HG03565 (cell line): ENCODE measurements around the gene HBE1.
"Not testable (repeated sequence)": the region's sequence is repeated elsewhere in the genome, so short reads cannot be mapped to it uniquely, and the experiment has no call there.

Experiments
- ATAC-seq: cut with Tn5 transposase; IDR thresholded peaks from one replicate; pipeline ENCODE4 v1.9.1; 2021; ENCODE audit warnings: mild to moderate bottlenecking, moderate library complexity; ENCODE audit not compliant: unreplicated experiment

Gene HBE1

DNA sequence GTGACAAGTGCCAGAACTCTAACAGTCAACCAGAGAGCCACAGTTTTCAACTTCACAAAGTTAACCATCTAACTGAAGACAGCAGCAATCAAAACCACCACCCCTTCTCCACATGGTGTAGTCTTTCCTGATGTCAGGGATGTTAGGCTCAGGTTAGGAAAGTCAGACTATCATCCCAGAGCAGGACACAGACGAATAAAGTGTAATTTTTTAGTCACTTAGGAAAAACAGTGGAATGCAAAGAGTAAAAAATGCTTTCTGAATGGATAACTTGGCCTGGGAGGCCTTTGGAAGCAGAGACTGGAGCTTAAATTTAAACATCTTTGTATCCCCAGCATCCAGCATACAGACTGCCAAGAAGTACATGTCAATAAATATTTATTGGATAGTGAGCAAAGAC is 16.6 kb upstream of the HBE1 start:
- ATAC-seq = no peak

DNA sequence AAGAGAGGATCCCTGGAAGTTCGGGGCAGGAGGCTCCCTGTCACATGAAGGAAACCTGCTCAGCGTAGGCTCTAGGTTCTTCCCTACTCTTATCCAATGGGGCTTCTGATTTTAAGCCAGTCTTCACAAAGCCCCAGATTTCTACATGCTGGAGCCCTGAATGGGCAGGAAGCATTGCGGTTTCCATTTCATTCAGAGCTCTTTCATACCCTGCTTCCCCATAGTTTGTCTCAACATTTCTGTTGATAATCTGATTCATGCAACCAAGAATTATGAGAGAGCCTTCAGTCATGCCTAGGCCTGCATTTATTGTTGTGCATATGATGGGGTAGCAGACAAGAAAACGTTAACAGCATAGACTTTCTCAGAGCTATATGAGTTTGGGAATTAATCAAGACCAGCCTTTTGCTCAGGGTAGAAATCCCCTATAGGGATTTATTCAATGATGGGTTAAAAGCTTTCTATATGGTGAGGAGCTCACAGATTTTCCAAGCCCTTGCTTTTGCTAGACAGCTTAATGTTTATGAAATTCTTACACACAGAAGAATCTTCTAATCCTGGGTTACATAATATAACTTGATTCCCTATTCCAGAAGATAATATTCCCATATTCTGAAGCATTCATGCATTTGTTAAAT is 16.1 kb upstream of the HBE1 start:
- no peak for ATAC-seq

DNA sequence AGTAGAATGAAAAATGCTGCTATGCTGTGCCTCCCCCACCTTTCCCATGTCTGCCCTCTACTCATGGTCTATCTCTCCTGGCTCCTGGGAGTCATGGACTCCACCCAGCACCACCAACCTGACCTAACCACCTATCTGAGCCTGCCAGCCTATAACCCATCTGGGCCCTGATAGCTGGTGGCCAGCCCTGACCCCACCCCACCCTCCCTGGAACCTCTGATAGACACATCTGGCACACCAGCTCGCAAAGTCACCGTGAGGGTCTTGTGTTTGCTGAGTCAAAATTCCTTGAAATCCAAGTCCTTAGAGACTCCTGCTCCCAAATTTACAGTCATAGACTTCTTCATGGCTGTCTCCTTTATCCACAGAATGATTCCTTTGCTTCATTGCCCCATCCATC is 14.9 kb upstream of the HBE1 start:
- ATAC-seq = no peak

DNA sequence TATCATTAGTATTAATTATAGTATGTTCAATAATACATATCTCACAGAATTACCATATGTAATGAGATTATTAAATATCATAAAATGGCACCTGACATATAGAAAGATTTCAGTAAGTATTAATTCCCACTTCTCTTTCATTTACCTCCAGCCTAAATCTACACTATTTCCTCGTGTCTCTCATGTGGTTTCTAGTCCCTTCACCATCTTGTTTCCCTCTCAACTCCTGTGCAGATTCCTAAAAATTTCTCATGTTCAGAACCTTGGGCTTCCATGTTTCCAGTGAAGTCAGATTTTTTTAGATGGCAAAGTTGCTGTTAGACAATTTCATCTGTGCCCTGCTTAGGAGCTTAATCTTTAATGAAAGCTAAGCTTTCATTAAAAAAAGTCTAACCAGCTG is 14.1 kb upstream of the HBE1 start:
- no peak for ATAC-seq

DNA sequence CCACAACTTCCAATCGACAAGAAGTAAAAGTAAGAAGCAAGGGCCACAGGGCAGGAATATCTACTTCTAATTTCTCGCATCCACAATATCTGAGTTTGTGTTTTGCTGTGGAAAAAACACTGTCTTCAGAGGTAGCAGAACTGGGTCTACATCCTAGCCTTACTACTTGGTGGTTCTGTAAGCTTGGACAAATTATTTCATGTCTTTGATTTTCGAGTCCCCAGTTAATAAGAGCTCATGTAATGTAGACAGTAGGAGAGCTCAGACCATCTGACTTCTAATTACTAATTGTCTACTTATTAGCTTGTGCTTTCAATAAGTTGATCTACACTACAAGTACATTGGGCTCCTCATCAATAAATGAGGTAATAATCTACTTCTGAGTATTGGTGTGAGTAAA is 13.3 kb upstream of the HBE1 start:
- no peak for ATAC-seq

DNA sequence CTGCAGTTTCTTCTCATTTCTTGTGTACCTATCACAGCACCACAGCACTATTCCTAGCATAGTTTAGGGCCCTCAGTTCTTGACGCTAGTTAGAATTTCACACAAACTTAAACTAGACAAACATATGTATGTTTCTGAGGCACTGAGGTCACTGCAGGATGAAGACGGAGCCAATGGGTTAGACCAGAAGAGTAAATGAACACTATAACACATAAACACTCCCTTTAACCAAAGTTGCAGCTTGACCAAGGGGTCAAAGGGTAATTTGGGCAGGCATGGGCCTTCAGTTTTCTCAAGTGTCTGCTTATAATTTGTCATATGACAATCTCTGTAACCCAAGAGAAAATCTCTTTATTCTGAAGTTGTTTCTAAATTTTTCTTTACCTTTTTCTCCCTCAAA is 12.9 kb upstream of the HBE1 start:
- ATAC-seq = no peak

DNA sequence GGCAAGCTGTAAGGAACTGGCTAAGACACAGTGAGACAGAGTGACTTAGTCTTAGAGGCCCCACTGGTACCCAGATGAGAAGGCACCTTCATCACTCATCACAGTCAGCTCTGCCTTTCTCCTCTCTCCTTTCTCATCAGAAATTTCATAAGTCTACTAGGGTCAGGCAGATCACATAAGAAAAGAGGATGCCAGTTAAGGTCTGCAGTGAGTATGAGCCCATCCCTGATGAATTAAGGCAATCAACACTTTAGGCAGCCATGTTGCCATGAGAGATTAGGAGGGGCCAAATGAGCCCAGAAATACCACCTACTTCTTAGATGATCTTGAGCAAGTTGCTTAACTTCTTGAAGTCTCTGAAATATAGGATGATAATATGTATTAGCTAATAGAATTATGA is 11.9 kb upstream of the HBE1 start:
- ATAC-seq = no peak

DNA sequence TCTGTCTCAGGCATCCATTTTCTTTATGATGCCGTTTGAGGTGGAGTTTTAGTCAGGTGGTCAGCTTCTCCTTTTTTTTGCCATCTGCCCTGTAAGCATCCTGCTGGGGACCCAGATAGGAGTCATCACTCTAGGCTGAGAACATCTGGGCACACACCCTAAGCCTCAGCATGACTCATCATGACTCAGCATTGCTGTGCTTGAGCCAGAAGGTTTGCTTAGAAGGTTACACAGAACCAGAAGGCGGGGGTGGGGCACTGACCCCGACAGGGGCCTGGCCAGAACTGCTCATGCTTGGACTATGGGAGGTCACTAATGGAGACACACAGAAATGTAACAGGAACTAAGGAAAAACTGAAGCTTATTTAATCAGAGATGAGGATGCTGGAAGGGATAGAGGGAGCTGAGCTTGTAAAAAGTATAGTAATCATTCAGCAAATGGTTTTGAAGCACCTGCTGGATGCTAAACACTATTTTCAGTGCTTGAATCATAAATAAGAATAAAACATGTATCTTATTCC is 10.9 kb upstream of the HBE1 start:
- peak; percentile 90 for ATAC-seq

DNA sequence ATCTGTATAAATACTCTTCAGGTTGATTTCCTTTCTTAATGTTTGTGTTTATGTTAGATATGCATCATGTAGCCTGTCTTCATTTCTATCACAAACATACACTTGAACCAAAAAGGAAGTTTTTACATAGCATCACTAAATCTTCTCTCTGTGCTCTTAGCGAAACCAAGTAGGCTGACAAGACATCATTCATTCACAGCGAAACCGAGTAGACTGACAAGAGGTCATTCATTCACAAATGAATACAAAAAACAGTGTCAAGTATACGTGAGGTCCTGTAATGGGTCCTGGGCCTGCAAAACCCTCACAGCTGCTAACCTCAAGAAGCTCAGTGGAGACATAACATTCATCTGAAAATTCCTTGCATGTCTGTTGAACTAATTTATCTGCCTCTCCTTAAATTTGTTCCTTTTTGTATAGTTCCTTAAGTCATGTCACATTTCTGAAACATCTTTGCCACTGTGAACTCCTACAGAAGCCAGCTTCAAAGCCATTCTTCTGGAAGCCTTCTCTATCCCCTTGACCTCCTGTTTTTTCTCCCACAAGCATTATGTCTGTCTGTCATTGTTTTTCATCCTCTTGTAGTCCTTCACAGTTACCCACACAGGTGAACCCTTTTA is 9.8 kb upstream of the HBE1 start:
- no peak for ATAC-seq

DNA sequence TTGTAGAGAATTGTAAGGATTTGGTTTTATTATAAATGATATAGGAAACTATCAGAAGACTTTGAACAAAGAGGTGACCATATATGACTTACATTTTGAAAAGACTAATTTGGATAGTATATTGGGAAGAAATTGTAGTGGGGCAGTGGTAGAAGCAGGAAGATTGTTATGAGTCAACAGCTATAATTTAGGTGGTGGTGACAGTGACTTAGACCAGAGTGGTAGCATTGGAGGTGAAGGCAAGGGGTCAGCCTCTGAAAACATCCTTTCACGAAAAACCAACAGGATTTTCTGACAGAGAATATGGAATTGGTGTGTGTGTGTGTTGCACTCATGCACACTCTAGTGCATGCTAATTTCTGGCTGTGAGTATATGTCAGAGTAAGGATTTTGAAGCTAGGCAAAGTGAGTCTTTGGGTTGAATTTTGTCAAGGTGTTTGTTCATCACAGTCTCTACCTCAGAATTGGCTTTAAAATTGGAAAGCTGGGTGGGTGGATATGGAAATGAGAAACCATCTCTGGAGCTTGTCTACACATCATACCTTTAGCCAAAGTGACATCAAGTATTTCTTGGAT is 8.2 kb upstream of the HBE1 start:
- ATAC-seq = peak; percentile 54

DNA sequence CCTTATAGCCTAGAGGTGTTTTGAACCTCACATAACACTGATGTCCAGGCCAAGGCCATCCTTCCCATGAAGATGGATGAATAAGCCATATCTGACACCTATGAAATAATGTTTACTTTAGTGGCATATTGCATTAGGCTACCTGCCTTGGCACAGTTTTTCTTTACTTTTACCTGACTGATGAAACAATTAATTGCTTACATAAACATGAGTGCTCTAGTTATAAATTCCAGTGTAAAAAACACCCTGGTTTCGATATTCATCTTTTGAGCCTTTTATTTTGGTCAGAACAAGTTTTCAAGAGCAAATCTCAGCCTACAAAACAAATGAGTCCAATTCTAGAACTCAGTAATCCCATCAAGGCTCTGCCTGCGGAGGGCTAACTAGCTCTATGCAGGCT is 7.0 kb upstream of the HBE1 start:
- ATAC-seq = no peak

DNA sequence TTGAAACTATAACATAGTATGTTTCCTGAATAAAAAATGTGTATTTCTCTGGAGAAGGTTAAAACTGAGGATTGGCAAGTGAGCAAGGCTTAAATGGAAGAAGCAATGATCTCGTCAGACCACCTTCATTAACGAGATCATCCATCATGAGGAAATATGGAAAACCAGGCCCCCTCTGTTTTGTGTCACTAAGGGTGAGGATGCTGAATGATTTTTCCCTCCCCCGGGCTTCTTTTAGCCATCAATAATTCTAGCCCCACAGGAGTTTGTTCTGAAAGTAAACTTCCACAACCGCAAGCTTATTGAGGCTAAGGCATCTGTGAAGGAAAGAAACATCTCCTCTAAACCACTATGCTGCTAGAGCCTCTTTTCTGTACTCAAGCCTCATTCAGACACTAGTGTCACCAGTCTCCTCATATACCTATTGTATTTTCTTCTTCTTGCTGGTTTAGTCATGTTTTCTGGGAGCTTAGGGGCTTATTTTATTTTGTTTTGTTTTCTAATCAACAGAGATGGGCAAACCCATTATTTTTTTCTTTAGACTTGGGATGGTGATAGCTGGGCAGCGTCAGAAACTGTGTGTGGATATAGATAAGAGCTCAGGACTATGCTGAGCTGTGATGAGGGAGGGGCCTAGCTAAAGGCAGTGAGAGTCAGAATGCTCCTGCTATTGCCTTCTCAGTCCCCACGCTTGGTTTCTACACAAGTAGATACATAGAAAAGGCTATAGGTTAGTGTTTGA is 5.8 kb upstream of the HBE1 start:
- ATAC-seq = no peak

DNA sequence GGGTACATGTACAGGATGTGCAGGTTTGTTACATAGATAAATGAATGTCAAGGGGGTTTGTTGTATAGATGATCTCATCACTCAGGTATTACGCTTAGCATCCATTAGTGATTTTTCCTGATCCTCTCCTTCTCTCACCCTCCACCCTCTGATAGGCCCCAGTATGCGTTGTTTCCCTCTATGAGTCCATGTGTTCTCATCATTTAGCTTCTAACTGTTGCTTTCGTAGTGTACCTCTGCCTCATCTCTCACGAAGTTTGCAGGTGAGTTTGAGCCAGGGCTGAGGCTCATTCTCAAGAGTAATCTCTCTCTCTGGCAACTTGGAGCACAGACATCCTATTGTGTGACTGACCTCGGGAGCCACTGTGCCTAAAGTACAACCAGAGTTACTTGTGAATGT is 4.7 kb upstream of the HBE1 start:
- no peak for ATAC-seq

DNA sequence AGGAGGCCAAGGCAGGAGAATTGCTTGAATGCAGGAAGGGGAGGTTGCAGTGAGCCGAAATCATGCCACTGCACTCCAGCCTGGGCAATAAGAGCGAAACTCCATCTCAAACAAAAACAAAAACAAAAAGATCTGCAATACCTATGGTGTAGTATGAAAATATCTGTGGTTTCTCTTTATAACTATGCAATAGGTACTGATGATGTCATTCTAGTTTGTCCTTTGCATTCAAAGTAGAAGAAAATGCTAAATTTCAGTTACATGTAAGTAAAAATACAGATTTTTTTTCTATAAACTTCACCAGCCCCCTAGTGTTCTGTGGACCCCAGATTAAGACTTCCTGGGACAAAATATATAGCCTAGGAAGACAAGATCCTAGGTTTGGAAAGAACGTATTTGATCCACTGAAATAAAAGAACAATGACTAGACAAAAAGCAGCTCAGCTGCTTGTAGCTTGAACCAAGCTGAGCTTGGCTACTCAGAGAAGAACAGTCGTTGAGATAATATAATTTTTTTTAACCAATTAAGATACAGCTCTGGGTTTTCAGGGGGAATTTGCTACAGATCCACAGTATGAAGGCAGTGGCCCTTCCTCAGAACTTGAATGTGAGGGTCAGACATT is 2.8 kb upstream of the HBE1 start:
- ATAC-seq = no peak

DNA sequence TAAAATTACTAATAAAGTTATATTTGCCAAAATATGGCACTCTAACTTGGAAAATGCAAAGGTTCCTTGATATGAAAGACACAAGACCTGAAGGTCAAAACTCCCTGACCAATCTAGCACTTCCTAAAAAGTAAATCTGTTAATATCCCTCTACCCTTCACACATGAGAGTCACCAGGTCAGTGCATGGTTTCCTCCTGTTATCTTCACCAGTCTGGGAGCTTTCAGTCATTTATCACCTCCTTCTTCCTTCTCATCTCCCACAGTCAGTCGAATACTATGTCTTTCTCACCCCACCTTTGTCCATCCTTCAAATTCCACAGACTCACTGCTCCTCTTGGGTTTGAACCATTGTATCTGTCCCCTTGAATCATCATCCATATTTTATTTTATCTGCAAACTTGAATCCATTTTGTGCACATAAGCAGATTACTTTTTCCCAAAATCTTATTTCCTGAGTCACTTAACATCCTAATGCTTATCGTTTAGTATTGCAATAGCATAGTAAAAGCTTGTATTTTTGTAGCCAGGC is 2.6 kb downstream of the HBE1 start:
- ATAC-seq = no peak

DNA sequence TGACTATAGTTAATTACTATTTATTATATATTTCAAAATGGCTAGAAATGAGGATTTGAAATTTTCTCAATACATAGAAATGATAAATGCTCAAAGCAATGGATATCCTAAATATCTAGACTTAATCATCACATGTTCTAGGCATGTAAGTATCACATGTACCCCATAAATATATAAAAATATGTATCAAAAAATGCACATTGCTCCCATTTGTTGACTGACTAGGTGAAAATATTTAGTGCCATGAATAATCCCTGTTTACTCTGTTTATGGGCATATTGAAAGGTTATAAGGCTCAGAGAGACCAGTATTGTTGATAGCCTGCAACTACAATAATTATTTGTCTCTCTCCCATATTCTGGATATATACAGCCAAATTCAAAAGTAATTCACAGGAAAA is 3.1 kb downstream of the HBE1 start:
- no peak for ATAC-seq

DNA sequence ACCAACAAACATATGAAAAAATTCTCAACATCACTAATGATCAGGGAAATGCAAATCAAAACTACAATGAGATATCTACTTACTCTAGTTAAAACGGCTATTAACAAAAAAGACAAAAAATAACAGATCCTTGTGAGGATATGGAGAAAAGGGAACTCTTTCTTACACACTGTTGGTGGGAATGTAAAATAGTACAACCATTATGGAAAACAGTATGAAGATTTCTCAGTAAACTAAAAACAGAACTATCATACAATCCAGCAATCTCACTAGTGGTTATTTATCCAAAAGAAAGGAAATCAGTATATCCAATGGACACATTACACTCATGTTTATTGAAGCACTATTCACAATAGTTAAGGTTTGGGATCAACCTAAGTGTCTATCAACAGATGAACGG is 3.9 kb downstream of the HBE1 start:
- no peak for ATAC-seq

DNA sequence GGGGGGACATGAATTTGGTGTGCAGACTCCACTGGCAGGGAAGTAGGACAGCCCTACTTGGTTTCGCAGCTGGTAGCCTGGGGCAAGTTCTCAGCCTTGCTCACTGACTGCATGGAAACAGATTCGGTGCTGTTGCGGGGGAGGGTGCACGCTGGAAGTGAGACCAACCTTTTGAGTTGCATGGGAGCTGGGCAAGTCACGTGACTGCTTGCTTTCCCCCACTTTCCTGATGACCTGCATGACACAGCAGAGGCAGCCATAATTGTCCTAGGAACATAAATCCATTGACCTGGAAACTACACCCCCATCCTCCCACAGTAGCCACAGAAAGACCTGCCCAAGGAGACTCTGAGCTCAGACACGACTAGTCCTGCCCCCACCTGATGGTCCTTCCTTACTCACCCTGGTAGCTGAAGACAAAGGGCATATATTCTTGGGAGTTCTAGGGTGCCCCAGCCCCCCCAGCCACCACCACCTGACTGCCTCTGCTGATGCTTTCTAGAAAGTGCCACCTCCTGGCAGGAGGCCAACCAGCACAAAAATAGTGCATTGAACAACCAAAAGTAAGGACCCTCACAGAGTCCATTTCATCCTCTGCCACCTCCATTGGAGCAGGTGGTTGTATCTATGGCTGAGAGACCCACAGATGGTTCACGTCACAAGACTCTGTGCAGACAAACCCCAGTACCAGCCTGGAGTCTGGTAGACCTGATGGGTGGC is 11.0 kb downstream of the HBE1 start:
- ATAC-seq = no peak

DNA sequence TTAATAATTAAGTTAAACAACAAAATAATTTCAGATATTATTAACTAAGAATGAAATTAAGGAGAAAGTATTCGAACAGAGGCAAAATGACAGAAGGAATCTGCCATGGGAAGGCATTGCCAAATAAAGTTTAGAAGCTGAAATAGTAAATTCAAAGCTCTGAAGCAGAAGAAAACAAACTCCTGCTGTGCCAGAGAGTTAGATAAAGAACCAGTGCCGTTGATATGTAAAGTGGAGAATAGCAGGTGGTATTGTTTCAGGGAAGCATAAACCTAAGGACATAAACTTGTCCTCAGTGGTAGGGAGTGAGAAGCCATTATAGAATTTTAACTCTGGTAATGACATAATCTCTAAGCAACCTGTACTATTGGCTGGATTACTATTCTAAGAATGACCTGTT is 12.4 kb downstream of the HBE1 start:
- no peak for ATAC-seq

DNA sequence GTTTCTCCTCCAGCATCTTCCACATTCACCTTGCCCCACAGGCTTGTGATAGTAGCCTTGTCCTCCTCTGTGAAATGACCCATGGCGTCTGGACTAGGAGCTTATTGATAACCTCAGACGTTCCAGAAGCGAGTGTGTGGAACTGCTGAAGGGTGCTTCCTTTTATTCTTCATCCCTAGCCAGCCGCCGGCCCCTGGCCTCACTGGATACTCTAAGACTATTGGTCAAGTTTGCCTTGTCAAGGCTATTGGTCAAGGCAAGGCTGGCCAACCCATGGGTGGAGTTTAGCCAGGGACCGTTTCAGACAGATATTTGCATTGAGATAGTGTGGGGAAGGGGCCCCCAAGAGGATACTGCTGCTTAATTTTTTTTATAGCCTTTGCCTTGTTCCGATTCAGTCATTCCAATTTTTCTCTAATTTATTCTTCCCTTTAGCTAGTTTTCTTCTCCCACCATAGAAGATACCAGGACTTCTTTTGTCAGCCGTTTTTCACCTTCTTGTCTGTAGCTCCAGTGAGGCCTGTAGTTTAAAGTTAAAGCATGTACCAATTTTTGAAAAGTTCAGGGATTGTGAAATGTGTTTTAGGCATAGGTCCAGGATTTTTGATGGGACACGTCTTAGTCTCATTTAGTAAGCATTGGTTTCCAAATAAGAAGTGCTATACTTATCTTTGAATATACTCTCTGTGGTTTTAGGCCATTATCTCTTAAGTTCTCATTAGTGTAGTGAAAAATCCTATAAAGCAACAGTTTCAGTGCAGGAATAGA is 14.9 kb downstream of the HBE1 start, which contains the start of gene HBG2:
Gene HBG2 (minus strand): TSS at position 136 of the 768 bp plus-strand sequence. CDS start 53 bp downstream, at position 83.
- ATAC-seq = not testable (repeated sequence)
